ENCODE data around the gene SLBP.

SLBP gene

DNA sequence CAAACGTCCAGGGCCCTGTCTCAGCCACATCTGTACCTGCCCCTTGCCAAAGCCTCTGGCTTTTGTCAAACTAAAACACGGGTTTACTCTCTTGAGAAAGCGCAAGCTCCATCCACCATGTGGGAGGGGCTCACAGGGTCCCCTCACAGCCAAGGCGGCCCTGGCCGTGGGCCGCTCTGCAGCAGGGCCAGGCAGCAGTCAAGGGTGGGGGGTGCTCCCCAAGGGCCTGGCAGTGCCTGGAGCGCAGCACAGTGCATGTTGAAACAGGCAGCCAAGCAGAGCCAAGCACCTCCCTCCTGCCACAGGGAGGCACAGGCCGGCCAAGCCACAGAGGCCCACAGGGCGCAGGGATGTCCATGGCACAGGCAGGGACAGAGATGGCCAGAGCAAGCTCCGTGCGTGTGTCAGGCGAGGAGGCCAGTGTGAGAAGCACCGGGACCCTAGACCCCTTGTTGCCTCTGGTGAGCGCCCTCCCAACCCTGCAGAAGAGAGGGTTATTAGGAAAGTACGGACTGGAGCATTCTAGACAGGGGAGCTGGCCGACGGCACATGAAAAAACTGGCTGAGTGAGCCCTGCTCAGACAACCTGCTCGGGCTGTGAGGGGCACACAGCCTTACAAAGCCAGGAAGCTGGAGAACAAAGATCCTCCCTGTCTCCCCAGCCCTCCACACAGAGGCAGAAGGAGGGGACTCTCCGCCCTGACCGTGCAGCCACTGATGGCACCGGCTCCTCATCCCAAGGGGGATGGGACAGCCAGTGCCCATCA is 67.0 kb downstream of the SLBP start:
- H3K9me3 ChIP-seq (ENCODE audit: control insufficient read depth in 2 of 2, low read length in 2 of 2), result no peaks in the 10 kb centered on the region
- no peaks in the 10 kb centered on the region for H3K4me1 ChIP-seq (ENCODE audit: control insufficient read depth in 2 of 2, insufficient read depth in 2 of 2, low read length in 2 of 2)
- no peak overlapping the region for H3K4me3 ChIP-seq (ENCODE audit: low read length in 2 of 2)
- H3K36me3 ChIP-seq (ENCODE audit: control insufficient read depth in 2 of 2, insufficient read depth in 2 of 2, low read length in 2 of 2), result no peaks in the 10 kb centered on the region
- no peaks in the 10 kb centered on the region for H3K27me3 ChIP-seq (ENCODE audit: control insufficient read depth in 2 of 2, insufficient read depth in 2 of 2, low read length in 2 of 2)
- H3K9ac ChIP-seq (ENCODE audit: low read depth in 1 of 2, low read length in 2 of 2), result no peak overlapping the region
- peak overlapping the region in 1 of 2 donors; percentile 23 for H3K27ac ChIP-seq (ENCODE audit: low read depth in 2 of 2, low read length in 2 of 2)

DNA sequence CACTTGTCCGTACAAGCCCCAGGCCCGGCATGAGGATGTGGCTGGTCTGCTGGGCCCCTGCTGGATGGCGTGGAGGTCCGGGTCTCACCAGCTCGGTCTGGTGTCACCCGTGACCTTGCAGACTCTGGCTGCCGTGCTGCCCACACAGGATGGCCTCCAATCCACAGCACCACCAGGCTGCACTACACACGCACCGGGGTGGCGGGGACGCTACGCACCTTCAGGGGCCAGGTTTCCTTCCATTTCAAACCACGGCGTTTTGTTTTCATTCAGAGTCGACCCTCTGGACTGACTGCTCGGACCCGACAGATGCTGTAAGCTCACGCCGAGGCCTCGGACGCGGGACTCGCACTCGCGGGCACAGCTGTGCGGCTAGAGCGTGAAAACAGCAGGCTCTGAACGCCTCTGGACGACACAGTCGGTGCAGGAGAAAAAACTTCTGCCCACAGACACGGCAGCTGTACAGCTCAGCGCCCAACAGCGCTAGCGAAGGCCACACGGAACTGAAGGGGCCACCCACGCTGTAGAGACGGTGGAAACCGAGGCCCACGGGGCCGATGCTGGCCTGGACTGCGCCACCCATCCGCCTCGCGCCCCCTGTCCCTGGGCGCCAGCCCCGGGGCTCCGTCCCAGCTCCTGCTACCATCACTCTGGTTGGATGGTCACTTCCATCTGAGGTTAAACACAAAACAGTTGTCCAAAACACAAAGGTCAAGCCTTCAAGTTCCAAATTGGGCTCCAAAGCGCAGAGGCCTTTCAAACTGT is 68.0 kb downstream of the SLBP start:
- Histone ChIP-seq H3K27me3 (ENCODE audit: control insufficient read depth in 2 of 2, insufficient read depth in 2 of 2, low read length in 2 of 2) (no peaks in the 10 kb centered on the region), H3K4me1 (ENCODE audit: control insufficient read depth in 2 of 2, insufficient read depth in 2 of 2, low read length in 2 of 2) (no peaks in the 10 kb centered on the region), H3K9me3 (ENCODE audit: control insufficient read depth in 2 of 2, low read length in 2 of 2) (no peaks in the 10 kb centered on the region), H3K4me3 (ENCODE audit: low read length in 2 of 2) (no peak overlapping the region), H3K9ac (ENCODE audit: low read depth in 1 of 2, low read length in 2 of 2) (no peak overlapping the region), H3K36me3 (ENCODE audit: control insufficient read depth in 2 of 2, insufficient read depth in 2 of 2, low read length in 2 of 2) (no peaks in the 10 kb centered on the region), H3K27ac (ENCODE audit: low read depth in 2 of 2, low read length in 2 of 2) (no peak overlapping the region)

All from mucosa of rectum (tissue), 2 donors.